Suprapubic skin (tissue), 3 donors: Measurements from ENCODE around the gene EPC1.

Source experiments
- CTCF ChIP-seq, 2 donors: fragments of 200-600 bp in 1 of 2; fragments of 450-650 bp in 1 of 2; sonication (generic) in 1 of 2; IDR thresholded peaks; one replicate each; pipeline ENCODE4 v1.5.1; 2016 to 2019; ENCODE audit warnings: antibody characterized with exemption in 2 of 2, mild to moderate bottlenecking in 1 of 2, moderate library complexity in 1 of 2
- EP300 ChIP-seq: sonication (generic); formaldehyde crosslinking; IDR thresholded peaks from one replicate; pipeline ENCODE4 v1.6.1; 2017; ENCODE audit warnings: antibody characterized with exemption
- POLR2A ChIP-seq, 2 donors: fragments of 450-650 bp; IDR thresholded peaks; one replicate each; pipeline ENCODE4 v1.6.1; 2017; ENCODE audit warnings: antibody characterized with exemption in 2 of 2, mild to moderate bottlenecking in 2 of 2, moderate library complexity in 2 of 2

- TF ChIP-seq CTCF (IDR thresholded peaks at IDR 0.05) (no peak), POLR2A (IDR thresholded peaks at IDR 0.05) (no peak), EP300 (no peak)
Observed at GRCh38 chr10:32328499-32328898, 18.5 kb downstream of the EPC1 start.
